IPS-11a (cell line): ENCODE data around the gene MUC4.
"Not testable (repeated sequence)": the region's sequence is repeated elsewhere in the genome, so short reads cannot be mapped to it uniquely, and the experiment has no call there.

Experiments
- H3K4me3 ChIP-seq: one replicate; pipeline ENCODE4 v1.5.1; 2013; ENCODE audit warnings: low read depth, low read length, control low read depth

Gene MUC4

GRCh38 chr3:195763076-195763830 lies 48.5 kb downstream of the MUC4 start:
- no peak overlapping the region for H3K4me3 ChIP-seq

GRCh38 chr3:195762611-195763010 lies 49.1 kb downstream of the MUC4 start:
- no peak overlapping the region for H3K4me3 ChIP-seq

- no peak overlapping the region for H3K4me3 ChIP-seq
These were observed 49.5 kb downstream of the MUC4 start for GRCh38 chr3:195762249-195762585.

GRCh38 chr3:195761567-195762248 lies 50.0 kb downstream of the MUC4 start:
- H3K4me3 ChIP-seq: no peak overlapping the region

- H3K4me3 ChIP-seq: no peak overlapping the region
These were observed 50.6 kb downstream of the MUC4 start for GRCh38 chr3:195761123-195761566.

GRCh38 chr3:195760345-195761122 lies 51.2 kb downstream of the MUC4 start:
- H3K4me3 ChIP-seq: no peak overlapping the region

GRCh38 chr3:195758721-195759353 lies 52.9 kb downstream of the MUC4 start:
- H3K4me3 ChIP-seq: no peak overlapping the region

- H3K4me3 ChIP-seq: no peak overlapping the region
These were observed 53.9 kb downstream of the MUC4 start for GRCh38 chr3:195757827-195758226.

- H3K4me3 ChIP-seq: no peak overlapping the region
These were observed 54.3 kb downstream of the MUC4 start for GRCh38 chr3:195757438-195757770.

GRCh38 chr3:195755791-195756676 lies 55.7 kb downstream of the MUC4 start:
- no peak overlapping the region for H3K4me3 ChIP-seq

GRCh38 chr3:195755391-195755790 lies 56.3 kb downstream of the MUC4 start:
- no peak overlapping the region for H3K4me3 ChIP-seq

GRCh38 chr3:195754906-195755305 lies 56.8 kb downstream of the MUC4 start:
- H3K4me3 ChIP-seq: no peak overlapping the region

- no peak overlapping the region for H3K4me3 ChIP-seq
These were observed 57.6 kb downstream of the MUC4 start for GRCh38 chr3:195754141-195754540.

GRCh38 chr3:195753581-195753980 lies 58.1 kb downstream of the MUC4 start:
- H3K4me3 ChIP-seq: no peak overlapping the region

GRCh38 chr3:195752546-195753331 lies 59.0 kb downstream of the MUC4 start:
- H3K4me3 ChIP-seq: no peak overlapping the region

GRCh38 chr3:195752066-195752465 lies 59.7 kb downstream of the MUC4 start:
- no peak overlapping the region for H3K4me3 ChIP-seq

GRCh38 chr3:195751560-195751959 lies 60.2 kb downstream of the MUC4 start:
- no peak overlapping the region for H3K4me3 ChIP-seq

GRCh38 chr3:195750797-195751520 lies 60.8 kb downstream of the MUC4 start:
- no peak overlapping the region for H3K4me3 ChIP-seq

GRCh38 chr3:195749101-195749500 lies 62.6 kb downstream of the MUC4 start:
- H3K4me3 ChIP-seq: not testable (repeated sequence)
